ENCODE measurements around the gene GREM1.

Gene GREM1

DNA sequence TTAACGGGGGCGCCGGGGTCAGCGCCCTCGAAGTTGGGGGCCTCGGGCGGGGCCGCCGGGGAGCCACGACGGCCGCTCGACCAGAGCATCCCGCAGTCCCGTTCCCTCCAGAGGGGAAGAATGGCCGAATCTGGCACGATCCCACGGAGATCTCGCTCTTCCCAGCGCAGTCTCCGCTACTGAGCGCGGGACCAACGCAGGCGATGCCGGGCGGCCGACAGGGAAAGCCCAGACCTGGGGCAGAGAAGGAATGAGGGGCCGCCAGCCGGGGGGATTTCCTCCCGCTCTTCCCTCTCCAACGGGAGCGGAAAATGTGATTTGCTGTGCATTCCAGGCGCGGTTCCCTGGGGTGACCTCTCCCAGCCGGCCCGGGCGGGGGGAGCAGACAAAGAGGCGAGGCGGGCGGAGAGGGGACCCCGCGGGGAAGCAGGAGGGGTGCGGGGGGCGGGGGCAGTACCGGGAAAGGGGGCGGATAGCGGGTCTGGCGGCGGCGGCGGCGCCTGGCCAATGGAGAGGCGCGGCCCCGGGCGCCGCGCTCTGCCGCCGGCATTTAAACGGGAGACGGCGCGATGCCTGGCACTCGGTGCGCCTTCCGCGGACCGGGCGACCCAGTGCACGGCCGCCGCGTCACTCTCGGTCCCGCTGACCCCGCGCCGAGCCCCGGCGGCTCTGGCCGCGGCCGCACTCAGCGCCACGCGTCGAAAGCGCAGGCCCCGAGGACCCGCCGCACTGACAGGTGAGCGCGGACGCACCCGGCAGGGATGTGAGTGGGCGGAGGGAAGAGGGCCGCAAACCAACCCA, at the start of gene GREM1:
Gene GREM1 (plus strand): TSS at position 579 of the 801 bp plus-strand sequence. CDS start 12,687 bp downstream, outside the sequence.
- DNase-seq, result no peak

DNA sequence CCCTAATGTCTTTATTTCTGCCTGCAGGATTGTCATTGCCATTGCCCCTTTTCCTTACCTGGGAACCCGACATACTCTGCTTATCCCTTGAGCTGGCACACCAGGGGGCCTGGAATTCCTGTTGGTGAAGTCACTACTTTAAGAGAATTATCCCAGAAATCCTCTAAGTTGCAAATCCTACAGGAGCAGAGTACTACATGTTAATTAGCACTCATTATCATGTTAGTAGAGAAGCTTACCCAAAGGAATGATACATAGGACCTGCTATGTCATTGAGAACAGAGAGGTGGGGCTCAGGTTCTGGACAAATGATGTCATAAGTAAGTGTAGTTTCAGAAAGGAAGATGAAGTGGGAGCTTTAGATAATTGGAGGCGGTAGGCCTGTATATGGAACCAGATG, 48.9 kb upstream of the GREM1 start:
- no peak for DNase-seq

DNA sequence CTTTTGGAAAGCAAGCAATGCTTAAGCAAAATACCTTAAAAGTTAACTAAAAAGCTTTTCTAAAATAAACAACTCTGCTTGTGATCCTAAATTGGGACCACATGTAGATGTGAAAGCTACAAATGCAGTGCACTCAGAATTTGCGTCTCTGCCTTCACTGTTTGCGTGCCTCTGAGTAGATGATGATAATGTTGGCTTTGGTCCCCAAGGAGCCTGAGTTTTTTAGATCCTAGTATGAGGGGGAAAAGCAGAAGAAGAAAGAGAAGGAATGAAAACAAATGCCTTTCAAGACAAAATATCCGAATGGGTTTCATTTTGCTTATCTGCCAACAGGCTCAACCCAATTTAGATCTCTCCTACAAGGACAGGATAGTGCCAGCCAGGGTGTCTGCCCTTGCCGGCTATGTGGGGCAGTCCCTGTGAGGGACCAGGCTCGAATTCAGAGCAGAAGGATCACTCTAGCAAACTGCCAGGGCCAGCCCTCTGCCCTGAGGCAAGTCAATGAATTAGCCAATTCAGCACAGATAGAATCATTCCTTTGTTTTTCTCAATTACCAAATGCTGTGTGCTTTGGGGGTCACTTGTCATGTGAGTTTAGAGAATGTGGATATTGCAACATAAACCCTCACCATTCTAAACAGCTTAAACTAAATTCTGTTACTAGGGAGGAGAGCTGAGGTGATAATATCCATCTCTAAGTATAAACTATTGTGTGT, 47.8 kb upstream of the GREM1 start:
- no peak for DNase-seq

DNA sequence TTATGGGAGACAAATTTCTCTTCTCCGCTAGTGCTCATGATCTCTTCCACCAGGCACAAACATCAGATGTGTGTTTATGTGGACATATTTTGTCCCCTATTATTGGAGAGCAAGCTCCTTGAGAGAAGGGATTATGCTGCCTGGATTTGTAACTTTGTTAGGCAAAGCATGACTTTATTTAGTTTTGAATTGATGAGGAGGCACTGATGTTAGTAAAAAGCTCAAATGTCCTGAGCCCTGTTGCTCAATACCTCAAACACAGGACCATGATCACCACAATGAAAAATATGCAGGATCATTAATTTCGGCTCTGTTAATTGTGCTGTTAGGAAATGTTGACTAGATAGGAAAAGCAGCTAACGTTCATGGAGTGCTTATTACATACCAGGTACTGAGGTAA, 47.2 kb upstream of the GREM1 start:
- DNase-seq, result no peak

DNA sequence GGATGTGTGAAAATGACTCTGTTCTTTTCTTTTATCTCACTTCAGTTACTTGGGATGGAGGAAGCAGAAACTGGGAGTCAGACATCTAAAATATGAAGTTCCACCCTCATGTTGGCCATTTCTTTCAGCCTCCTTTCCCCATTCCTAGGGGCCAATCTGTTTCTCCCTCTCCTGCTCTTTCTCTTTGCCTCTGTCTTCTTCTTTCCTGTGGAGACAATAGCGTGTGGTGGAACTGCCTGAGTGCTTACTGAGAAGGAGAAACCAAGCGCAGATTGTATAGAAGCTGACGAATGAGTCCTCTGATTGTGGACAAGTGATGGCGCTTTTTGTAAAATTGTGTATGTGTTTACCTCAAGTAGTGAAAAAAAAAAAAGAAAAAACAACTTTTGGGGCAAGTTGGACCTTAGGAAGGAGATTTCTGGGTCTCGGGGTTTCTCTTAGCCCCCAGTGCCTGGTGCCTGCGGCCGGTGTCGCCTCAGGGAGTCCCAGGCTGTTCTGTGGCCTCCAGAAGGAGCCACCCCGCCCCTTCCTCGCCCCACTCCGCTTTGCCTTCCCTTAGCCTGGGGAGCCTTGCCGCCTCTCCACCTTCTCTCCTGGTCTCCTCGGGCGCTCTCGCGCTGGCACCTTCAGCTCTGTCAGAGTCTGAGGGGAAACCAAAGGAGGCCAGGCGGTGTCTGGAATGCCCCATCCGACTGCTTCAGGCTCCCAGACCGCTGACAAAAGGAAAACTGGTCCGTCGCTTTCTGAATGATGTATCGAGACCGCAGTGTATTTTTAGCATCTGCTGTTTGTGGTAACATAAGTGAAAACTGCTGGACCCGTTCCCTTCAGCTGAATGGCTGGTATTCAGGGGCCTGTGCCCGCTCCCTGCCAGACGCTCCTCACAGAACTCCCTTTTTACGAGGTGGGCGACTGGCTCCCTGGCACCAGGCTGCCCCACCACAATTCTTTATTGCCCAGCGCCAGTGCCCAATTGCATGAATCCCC, 46.2 kb upstream of the GREM1 start:
- no peak for DNase-seq

DNA sequence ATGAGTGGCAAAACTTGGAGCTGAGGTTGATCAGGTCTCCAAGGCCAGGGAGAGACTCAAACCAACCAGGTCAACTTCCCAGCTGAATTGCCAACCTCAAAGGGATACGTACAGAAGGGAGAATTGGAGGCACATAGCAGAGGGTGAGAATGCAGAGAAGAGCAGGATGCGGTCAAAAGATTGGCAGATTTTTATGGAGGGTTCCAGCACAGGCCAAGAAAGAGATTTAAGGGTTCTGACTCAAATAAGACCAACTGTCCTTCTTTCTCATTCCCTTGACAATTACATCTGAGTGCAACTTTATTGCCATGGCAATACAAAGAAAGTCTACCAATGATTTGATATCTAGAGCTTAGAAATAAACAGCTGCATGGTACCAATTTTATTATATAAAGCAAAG, 43.1 kb upstream of the GREM1 start:
- no peak for DNase-seq

DNA sequence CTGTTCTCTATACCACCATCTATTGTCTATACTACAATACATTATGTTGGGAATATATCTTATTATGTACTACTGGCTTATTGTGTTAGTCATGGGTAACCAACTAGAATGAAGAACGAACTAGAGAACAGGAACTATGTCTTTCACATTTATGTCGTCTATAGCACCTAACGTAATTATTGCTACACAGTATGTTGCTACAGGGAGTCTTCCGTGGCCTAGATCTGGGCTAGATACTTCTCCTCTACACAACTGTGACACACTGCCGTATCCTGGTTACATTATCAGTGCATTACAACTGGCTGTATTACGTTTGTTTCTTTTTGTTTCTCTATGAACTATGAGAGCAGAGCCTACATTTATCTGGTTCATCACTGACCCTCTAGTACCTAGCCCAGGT, 42.3 kb upstream of the GREM1 start:
- no peak for DNase-seq

DNA sequence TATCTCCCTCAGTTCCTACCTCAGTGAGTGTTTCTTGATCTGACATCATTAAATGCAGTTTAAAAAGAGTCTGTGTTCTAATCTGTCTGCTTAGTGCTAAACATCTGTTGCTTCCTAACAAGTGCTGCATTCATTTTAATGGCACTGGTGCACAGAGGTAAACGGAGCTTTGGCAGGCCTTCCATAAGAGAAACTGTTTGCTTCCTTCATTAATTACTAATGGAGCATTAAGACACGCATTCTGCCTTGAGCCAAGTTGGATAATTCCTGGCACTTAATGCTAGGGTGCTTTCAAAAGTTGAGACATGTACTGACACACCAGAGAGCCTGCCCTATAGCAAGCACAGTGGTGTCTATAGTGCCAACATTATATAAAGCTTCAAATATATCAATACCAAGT, 41.6 kb upstream of the GREM1 start:
- no peak for DNase-seq

DNA sequence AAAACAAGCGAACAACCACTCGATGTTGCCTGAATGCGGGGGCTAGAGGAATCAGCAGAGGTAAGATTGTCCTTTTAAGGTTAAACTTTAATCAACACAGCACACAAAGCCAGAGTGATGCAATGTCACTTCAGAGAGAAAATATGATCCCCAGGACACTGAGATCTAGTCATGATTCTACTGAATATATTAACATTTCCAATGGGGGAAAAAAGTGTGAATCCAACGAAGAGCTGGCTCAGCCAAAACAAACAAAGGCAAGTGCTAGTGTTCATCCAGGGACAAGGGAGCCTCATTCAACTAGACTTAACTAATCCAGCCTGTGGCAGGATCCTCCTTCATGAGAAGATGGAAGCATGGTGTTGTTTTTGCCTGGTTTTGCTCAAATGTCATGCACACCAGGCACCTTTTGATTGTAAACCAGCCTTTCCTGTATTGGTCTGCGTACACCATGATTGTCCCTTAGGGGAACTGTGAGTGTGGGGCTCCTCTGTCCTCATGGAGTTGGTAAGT, 40.5 kb upstream of the GREM1 start:
- no peak for DNase-seq

DNA sequence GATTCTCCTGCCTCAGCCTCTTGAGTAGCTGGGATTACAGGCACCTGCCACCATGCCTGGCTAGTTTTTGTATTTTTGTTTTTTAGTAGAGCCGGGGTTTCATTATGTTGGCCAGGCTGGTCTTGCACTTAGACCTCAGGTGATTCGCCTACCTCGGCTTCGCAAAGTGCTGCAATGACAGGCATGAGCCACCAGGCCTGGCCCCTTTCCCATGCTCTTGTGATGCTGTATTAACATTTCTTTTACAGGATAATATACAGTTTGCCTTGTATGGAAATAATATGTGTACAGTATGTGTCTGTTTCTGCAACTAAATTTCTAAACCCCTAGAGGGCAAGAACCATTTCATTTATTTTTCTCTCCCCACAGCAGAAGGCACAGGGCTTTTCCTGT, 38.5 kb upstream of the GREM1 start:
- DNase-seq, result no peak

DNA sequence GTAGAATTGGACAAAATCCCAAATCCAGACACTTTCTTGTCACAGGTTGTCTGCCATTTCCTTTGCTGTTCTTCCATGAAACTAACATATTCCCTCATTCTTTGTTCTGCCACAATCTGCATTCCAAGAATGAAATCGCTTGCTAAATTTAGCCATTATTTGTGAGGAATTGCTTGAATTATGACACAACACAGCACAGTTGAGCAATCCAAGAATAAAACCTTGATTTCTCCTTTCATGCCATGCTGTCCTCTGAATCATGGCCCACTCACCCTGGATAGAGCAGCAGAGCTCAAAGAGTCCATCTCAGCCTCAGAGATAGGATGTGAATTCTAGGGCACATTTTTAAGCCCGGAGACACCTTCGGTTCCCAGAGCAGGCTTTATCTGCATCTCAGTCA, 35.2 kb upstream of the GREM1 start:
- DNase-seq, result no peak

DNA sequence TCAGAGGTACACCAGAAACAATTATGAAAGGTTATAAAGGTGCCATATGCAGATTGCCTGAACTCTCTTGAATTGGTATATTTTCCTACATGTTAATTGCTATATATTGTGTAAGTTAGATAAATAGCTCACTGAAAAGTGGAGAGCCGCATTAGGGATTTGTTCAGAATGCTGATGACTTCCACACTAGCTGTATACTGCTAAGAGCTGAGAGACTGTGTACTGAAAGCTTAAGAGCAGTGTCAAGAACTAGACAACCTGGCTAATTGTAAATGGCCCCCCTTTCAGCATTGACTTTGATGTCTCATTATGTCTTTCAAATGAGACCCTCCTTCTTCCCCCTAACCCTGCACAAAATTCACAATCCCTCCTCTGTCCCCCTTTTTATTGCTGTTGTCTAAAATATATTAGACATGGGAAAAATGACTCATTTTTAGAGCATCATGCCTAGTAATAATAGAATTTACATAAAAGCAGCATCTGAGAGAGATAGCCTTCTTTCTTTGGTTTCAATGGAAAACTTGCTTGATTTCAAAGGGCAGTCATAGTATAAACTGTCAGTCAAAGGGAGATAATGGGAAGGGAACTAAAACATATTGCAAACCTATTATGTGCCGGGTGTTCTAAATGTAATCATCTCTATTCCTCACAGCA, 34.7 kb upstream of the GREM1 start:
- no peak for DNase-seq

DNA sequence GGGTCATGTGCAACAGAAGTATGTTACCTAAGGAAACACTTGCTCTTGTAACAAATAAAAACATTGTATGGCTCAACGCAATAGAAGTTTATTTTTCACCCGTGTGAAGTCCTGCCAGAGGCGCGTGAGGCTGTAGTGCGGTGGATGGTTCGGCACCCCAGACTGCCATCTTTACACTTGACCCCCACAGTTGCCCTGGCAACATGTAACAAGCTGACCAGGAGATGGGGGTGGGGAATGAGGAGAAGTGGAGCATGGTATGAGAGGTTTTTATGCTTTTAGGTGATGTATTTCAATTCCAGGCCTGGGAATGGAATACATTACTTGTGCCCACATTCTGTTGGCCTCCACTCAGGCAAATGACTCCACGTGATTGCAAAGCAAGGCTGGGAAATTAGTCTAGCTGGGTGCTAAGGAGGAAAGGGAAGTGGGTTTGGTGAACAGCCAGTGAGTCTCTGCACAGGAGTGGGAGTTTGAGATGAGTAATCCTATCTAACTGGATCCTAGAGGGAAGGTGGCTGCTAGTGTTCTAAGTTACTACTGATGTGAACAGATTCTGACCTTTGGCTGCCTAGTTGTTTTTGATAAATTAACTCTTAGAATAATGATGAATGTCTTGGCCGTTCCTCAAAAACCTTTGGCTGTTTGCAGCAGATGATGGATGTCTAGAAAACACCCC, 33.8 kb upstream of the GREM1 start:
- DNase-seq, result peak; percentile 34

DNA sequence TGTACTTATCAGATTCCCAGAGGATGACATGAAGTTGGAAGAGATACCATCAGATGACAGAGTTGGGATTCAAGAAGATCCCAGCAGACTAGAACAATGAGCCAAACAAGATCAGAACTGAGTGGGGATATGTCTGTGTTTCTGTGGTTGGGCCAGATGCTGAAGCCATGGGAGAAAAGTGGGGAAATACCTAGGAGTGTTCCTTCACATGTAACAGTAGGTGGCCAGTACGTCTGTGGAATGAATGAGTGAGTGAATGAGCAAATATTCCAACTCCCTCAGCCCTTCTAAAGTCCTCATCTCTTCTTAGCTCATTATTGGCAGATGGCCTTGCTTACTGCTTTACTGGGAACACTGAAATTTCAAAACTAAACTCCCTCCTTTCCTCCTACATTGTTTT, 32.2 kb upstream of the GREM1 start:
- DNase-seq, result no peak

DNA sequence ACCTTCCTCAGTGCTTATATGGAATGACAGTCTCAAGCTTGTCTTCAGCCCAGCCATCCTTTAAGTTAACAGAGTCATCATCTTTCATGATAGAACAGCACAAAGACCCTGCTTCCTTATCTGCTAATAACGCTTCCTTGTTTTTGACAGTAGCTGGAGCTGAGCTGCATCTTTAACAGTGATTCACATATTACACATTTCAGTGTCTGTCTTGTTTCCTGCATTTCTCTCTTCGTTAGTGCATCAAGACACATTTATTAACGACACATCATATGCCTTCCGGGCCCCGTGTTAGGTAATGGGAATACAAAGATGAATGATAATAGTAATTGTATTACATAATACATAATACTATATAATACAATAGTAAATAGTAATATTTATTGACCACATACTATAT, 30.2 kb upstream of the GREM1 start:
- no peak for DNase-seq

DNA sequence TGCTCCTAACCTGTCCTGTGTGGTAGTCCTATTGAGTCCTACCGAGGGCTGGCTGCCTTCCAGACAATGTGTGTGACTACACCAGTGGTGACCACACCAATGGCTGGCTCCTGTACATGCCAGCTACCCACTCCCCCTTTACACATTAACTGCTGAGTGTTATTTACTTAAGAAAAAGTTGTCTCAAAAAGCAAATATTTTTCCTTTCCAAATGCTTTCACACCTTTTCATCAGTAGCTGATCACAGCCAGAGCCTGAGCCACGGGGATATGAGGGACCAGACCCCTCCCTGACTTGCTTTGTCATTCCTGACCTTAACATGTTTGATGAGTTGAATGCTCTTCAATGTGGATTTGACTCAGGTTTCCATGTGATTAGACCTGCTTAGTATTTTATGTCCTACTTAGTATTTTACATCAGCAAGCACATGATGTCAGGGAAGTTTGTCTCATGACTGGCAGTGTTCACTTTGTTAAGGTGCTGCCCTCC, 29.6 kb upstream of the GREM1 start:
- no peak for DNase-seq

DNA sequence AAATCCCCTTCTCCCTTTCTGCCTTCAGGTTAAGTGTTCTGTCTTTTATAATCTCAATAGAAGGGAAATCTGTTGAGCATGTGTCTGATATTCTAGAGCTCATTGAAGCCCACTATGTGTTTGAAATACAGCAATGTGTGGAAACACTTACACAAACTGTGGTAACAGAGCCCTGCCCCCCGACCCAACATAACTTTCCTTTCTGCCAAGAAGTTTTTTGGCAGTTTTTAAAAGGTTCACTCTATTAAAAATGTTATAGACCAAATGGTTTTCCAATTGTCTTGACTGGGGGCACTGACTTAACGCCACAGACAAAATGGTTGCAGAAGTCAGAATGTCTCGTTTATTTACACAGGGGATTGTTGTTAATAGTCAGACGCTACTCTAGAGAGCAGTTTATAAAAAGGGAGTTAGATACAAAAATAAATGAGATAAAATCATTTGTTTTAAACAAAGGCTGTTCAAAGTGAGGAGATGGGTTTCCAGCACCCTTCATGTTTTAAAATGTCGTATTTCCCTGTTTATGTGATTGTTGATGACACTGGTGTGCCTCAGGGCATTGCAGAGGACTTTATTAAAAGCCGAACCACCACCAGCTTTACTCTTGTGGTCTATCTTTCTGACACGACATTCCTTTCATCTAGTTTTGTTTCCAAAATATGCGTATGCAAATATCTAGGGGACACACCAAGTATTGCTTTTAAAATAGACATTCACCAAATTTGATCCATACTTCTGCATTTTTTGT, 26.7 kb upstream of the GREM1 start:
- DNase-seq, result no peak

DNA sequence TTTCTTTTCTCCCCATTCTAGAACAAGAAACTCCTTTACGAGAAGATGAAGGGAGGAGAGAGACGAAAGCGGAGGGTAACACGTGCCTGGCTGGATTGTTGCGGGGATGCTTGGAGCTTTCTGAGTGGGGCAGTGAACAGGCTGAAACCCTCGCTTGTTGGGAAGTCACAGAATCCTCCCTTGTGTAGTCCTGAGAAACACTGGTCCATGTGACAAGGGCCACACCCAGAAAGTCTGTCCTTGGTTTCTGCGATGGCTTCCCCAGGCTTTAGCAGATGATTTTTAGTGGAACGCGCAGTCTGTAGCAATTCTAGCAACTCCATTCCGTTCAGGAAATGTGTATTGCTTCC, 26.1 kb upstream of the GREM1 start:
- no peak for DNase-seq

DNA sequence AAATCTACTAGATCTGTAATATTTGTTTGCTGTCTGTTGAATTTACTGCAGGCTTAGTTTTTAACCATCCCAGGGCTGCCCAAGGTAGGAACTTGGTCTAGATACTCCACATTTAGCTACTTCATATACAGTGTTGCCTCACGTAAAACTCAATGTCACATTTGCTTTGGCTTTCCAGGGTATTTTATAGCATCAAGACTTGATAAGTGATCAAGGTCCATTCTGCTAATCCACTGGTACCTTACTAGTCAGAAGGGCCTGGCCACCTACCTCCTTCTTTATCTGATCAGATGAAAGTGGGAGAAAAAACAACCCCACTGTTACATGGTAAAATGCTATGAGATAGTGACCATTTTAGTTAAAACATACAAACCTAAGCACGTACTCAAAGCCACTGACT, 25.5 kb upstream of the GREM1 start:
- DNase-seq, result no peak

DNA sequence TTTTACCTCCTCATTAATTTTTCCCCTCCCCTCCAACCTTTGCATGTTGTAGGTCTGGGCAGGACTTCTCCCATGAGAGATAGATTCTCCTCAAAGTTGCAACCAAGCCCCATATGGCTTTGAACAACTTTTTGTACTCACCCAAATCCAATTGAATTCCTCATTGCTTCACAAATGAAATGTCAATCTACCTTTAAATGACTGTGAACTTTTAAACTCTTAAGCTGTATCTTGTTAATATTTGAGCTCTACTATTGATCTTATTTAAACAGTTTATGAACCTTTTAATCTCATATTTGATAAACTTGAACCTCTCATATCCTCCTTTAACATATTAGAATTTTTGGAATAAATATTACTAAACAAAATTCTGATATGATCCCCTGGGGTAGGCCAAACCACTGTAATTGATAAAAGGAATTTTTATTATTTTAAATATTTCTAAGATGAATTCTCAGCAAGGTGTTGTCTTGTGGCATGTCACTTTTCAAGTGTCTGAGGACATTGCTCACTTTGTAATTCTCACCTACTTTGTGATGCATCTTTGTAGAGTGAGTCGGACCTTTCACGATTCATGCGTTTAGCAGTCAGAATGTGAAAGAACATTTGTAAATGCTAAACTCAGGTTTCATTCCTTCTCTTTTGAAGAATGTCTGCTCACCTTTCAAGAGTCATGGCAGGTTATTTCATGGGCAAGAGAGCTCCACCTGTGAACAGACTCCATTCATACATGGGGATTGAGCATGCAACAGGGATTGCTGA, 23.4 kb upstream of the GREM1 start:
- no peak for DNase-seq

Data from activated CD4-positive, alpha-beta T cell treated with anti-CD3 and anti-CD28 coated beads, Interleukin-2, Interleukin-6, amounts not matched to agents 100 ng/mL and 50 ng/mL, durations not matched to agents 16 hours and 8 hours (primary cell).